HL-60 (cell line): ENCODE data around the gene ZNF343.
"Not testable (repeated sequence)": the region's sequence is repeated elsewhere in the genome, so short reads cannot be mapped to it uniquely, and the experiment has no call there.

Experiments
- CTCF ChIP-seq: IDR thresholded peaks from one replicate; pipeline ENCODE4 v1.5.1; 2011; ENCODE audit warnings: low read length, control low read depth, inconsistent platforms; ENCODE audit not compliant: insufficient read depth
- REST ChIP-seq: IDR thresholded peaks from 2 replicates; pipeline ENCODE4 v1.6.1; 2012; ENCODE audit warnings: low read depth; ENCODE audit not compliant: insufficient replicate concordance
- SPI1 ChIP-seq: IDR thresholded peaks from 2 replicates; pipeline ENCODE4 v1.6.1; 2012; ENCODE audit warnings: low read depth, mild to moderate bottlenecking, borderline replicate concordance

- TF ChIP-seq CTCF, SPI1, REST: not testable (repeated sequence)
Observed at GRCh38 chr20:2526218-2526583, 17.5 kb upstream of the ZNF343 start.
